ENCODE measurements around the gene PGR.

The PGR gene

DNA sequence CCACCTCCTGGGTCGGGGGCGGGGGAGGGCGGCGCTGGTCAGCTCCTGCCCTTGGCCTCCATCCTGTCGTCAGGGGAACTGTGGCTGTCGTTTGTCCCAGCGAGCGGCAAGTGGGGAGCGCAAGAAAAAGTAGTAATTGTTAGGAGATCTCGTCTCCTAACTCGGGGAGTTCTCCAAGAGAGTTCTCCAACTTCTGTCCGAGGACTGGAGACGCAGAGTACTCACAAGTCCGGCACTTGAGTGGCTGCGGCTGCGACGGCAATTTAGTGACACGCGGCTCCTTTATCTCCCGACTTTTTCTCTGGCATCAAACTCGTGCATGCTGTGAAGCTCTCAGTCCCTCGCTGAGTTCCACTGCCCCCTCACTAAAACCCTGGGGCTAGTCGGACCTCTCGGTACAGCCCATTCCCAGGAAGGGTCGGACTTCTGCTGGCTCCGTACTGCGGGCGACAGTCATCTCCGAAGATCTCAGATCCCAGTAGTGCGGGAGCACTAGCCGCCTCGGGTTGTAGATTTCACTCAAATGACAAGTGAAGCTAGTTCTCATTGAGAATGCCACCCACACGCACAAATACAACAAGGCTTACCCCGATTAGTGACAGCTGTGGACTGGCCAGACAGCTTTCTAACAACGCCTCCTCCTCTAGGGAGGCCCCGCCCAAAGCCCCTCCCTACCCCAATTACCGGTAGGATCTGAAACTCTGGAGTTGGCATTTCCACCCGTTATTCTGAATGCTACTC lies at the start of gene PGR:
TSS of gene PGR (minus strand) at position 611 of the 741 bp plus-strand sequence. CDS start 743 bp downstream, outside the sequence.
- DNase-seq (ENCODE audit: low spot score in 2 of 2) (no peak), ATAC-seq (replicated peaks; ENCODE audit: extremely low read depth, poor library complexity, severe bottlenecking) (no peak)
- Mint-ChIP-seq H3K36me3 (ENCODE audit: insufficient read depth) (peaks cover 1% of the 10 kb centered on the region), H3K9me3 (no peaks in the 10 kb centered on the region), H3K27ac (ENCODE audit: low read depth) (no peak within 1 kb of the TSS), H3K27me3 (peaks cover 18% of the 10 kb centered on the region), H3K4me3 (no peak within 1 kb of the TSS), H3K4me1 (no peaks in the 10 kb centered on the region)

DNA sequence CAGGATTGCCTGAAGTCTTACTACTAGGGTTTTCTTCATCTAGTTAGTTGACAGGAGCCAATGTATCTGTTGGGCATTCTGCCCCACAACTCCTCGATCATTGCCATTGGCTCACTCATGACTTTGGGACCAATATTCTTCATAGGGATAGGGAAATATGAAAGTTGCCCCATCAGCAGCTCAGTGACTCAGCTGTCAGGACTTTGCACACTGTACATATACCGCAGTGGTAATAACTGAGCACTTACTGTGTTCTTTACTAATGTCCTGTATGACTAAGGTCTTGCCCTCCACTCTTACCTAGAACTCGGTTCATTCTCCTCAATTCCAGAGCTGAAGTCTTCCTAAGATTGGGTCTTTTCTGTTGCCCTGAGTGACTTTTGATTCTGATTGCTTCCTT lies 46.8 kb upstream of the PGR start:
- no peak overlapping the region for H3K27ac Mint-ChIP-seq (ENCODE audit: low read depth)
- no peaks in the 10 kb centered on the region for H3K4me1 Mint-ChIP-seq
- H3K36me3 Mint-ChIP-seq (ENCODE audit: insufficient read depth): no peaks in the 10 kb centered on the region
- DNase-seq (ENCODE audit: low spot score in 2 of 2): no peak
- no peak for ATAC-seq (replicated peaks; ENCODE audit: extremely low read depth, poor library complexity, severe bottlenecking)
- peaks cover 12% of the 10 kb centered on the region for H3K9me3 Mint-ChIP-seq
- no peak overlapping the region for H3K4me3 Mint-ChIP-seq
- H3K27me3 Mint-ChIP-seq: no peaks in the 10 kb centered on the region

DNA sequence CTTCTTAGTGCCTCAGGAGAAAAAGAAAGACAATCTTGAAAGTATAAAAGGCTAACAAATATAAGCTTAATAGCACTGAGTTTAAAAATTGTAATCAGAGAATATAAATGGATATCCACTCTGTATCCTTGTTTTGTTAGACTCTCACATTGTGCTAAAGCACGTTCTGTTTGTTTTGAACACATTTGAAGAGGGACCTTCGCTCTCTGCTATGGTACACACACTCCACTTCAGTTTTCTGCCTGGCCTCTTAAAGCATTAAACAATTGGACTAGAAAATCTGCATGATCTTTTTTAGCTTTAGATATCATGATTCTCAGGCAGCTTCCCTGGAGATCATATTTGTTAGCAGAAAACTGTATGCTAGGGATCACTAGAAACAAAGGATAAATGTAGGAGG lies 40.3 kb upstream of the PGR start:
- ATAC-seq (replicated peaks; ENCODE audit: extremely low read depth, poor library complexity, severe bottlenecking): no peak
- no peaks in the 10 kb centered on the region for H3K36me3 Mint-ChIP-seq (ENCODE audit: insufficient read depth)
- no peaks in the 10 kb centered on the region for H3K27me3 Mint-ChIP-seq
- no peak for DNase-seq (ENCODE audit: low spot score in 2 of 2)
- no peak overlapping the region for H3K27ac Mint-ChIP-seq (ENCODE audit: low read depth)
- no peak overlapping the region for H3K4me3 Mint-ChIP-seq
- H3K9me3 Mint-ChIP-seq: peaks cover 25% of the 10 kb centered on the region
- no peaks in the 10 kb centered on the region for H3K4me1 Mint-ChIP-seq

DNA sequence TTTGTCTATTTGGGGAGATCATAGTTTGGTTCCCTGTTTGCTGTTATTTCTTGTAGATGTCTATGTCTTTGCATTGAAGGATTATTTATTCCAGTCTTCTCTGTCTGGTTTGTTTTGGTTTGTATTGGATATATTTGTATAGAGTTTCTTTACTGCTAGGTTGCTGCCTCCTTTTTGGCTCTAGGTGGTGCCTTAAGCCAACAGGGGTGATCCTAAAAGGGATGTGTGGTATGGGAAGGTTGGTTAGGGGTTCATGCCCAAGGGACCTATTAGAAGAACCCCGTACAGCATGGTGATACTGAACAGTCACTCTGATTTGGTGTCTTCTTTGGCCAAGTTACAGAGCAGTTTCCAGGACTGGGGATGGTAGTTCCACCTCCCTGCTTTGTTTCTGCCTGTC lies 36.4 kb upstream of the PGR start:
- Mint-ChIP-seq H3K4me3 (no peak overlapping the region), H3K4me1 (no peaks in the 10 kb centered on the region), H3K36me3 (ENCODE audit: insufficient read depth) (no peaks in the 10 kb centered on the region), H3K9me3 (peaks cover 20% of the 10 kb centered on the region), H3K27ac (ENCODE audit: low read depth) (no peak overlapping the region), H3K27me3 (no peaks in the 10 kb centered on the region)
- ATAC-seq (replicated peaks; ENCODE audit: extremely low read depth, poor library complexity, severe bottlenecking) (no peak), DNase-seq (ENCODE audit: low spot score in 2 of 2) (no peak)

DNA sequence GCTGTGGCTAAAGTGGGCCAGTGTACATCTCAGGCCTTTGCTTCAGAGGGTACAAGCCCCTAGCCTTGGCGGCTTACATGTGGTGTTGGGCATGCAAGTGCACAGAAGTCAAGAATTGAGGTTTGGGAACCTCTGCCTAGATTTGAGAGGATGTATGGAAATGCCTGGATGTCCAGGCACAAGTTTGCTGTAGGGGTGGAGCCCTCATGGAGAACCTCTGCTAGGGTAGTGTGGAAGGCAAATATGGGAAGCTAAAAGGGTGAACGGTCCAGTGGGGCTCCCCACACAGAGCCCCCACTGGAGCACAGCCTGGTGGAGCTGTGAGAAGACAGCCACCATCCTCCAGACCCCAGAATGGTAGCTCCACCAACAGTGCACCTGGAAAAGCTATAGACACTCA lies 28.5 kb upstream of the PGR start:
- ATAC-seq (replicated peaks; ENCODE audit: extremely low read depth, poor library complexity, severe bottlenecking): no peak
- peaks cover 35% of the 10 kb centered on the region for H3K9me3 Mint-ChIP-seq

DNA sequence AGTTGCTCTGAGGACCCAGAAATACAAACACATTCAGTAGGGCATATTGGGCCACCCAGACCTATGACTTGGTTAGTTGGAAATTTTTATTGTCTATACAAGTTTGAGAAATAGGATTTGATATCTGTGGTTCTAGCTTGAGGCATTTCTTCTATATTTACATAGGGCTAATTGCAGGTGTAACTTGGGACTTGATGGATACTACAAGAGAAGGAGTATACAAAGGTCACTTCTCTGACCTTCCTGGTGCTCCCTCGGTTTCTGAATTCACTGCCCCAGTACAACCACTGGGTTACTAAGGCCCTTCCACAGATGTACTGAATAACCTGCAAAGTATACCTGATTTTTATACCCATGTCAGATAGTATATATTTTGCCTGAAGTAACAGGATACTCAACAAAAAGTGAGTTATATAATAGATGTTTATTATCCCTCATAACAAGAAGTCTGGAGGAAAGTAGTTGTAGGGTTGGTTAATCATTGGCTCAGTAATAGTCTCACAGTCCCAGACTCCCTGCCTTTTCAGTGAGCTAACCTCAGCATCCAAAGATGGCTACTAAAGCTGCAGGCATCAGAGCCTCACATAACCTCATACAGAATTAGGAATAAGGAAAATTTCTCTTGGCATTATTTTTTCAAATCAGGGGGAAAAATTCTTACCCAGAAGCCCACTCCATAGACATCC lies 8.8 kb upstream of the PGR start:
- no peaks in the 10 kb centered on the region for H3K4me1 Mint-ChIP-seq
- ATAC-seq (replicated peaks; ENCODE audit: extremely low read depth, poor library complexity, severe bottlenecking): no peak
- no peak overlapping the region for H3K4me3 Mint-ChIP-seq
- H3K9me3 Mint-ChIP-seq: no peaks in the 10 kb centered on the region
- no peak for DNase-seq (ENCODE audit: low spot score in 2 of 2)
- H3K27me3 Mint-ChIP-seq: no peaks in the 10 kb centered on the region
- no peaks in the 10 kb centered on the region for H3K36me3 Mint-ChIP-seq (ENCODE audit: insufficient read depth)
- H3K27ac Mint-ChIP-seq (ENCODE audit: low read depth): no peak overlapping the region

More for the DNA sequence above, 28.5 kb upstream of the PGR start:
- Mint-ChIP-seq H3K4me3 (no peak overlapping the region), H3K4me1 (no peaks in the 10 kb centered on the region), H3K27me3 (no peaks in the 10 kb centered on the region), H3K27ac (ENCODE audit: low read depth) (no peak overlapping the region), H3K36me3 (ENCODE audit: insufficient read depth) (no peaks in the 10 kb centered on the region)
- DNase-seq (ENCODE audit: low spot score in 2 of 2): no peak

DNA sequence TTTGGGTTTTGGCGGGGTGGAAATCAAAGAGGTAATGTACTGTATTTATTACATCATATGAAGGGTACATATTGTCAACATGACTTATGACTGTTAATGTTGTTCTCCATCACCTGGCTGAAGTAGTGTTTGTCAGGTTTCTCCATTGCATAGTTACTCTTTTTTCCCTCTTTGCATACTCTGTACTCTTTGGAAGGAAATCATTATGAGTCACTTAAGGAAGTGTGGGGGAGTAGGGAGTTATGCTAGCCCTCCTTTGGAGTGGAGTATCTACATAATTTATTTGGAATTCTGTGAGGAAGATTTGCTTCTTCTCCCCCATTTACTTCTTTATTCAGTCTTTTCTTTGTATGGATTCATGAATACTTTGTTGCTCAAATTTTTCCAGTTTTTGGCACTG lies 3.6 kb upstream of the PGR start:
- H3K27ac Mint-ChIP-seq (ENCODE audit: low read depth): no peak overlapping the region
- H3K4me3 Mint-ChIP-seq: no peak overlapping the region
- no peak for ATAC-seq (replicated peaks; ENCODE audit: extremely low read depth, poor library complexity, severe bottlenecking)
- H3K27me3 Mint-ChIP-seq: peaks cover 9% of the 10 kb centered on the region
- no peak for DNase-seq (ENCODE audit: low spot score in 2 of 2)
- H3K4me1 Mint-ChIP-seq: no peaks in the 10 kb centered on the region
- no peaks in the 10 kb centered on the region for H3K36me3 Mint-ChIP-seq (ENCODE audit: insufficient read depth)
- no peaks in the 10 kb centered on the region for H3K9me3 Mint-ChIP-seq

DNA sequence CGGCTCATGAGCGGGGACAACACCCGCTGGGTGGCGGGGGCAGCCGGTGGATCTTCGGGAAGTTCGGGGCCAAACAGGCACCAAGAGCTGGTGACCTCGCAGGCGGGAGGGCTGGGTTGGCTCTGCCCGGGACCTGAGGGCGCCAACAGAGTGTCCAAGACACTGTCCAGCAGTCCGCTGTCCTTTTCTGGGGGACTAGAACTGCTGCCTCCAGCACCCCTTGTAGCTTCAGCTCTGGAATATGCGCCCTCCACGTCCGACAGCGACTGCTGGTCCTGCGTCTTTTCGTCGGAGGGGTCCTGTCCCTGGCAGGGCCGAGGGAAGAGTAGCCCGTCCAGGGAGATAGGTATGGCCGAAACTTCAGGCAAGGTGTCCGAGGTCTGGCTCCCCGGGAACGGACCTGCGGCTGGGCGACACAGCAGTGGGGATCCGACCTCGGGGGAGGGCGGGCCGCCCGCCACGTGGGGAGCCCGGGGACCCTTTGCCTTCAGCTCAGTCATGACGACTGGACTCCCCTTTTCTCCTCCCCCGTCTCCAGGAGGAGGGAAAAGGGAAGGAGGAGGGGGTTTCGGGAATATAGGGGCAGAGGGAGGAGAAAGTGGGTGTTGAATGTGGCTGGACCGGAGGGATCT lies 926 bp downstream of the PGR start:
- no peaks in the 10 kb centered on the region for H3K4me1 Mint-ChIP-seq

DNA sequence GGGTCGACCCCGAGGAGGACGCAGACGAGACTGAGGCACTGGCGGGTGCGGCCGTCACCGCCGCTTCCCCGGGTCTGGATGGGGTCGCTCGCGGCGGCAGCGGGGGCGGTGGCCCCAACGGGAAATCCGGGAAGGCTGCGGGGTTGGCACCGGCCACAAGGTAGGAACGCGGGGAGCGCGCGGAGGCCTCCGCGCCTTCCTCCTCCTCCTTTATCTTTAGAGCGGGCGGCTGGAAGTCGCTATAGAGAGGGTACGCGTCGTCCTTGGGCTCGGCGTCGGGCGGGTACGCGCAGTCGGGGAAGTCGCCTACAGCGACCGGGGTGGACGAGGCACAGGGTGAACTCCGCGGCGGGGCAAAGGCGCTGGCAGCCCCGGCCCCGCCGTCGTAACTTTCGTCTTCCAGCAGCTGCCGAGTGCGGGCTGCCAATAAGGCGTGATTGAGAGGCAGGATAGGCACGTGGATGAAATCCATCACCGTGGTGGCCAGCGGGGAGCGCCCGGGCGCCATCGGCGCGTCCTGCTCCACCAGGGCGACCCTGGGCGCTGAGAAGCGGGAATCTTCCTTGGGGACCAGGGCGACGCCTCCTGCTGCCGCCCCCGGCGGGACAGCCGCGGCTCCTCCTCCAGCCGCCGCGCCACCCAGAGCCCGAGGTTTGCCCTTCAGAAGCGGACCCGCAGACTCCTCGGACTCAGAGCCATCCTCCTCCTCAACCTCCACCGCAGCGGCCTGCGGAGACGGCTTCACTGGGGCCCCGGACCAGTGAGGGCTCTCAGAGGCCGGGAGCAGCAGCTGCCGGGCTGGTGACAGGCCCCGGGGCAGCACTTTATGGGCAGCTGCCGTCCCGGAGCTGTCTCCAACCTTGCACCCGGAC lies 1.7 kb downstream of the PGR start:
- H3K27ac Mint-ChIP-seq (ENCODE audit: low read depth): no peak overlapping the region
- no peaks in the 10 kb centered on the region for H3K4me1 Mint-ChIP-seq
- H3K4me3 Mint-ChIP-seq: no peak overlapping the region
- ATAC-seq (replicated peaks; ENCODE audit: extremely low read depth, poor library complexity, severe bottlenecking) (no peak), DNase-seq (ENCODE audit: low spot score in 2 of 2) (no peak)
- H3K27me3 Mint-ChIP-seq: peaks cover 18% of the 10 kb centered on the region
- peaks cover 5% of the 10 kb centered on the region for H3K9me3 Mint-ChIP-seq
- H3K36me3 Mint-ChIP-seq (ENCODE audit: insufficient read depth): peaks cover 1% of the 10 kb centered on the region

More for the DNA sequence above, 926 bp downstream of the PGR start:
- no peak for DNase-seq (ENCODE audit: low spot score in 2 of 2)
- Mint-ChIP-seq H3K27ac (ENCODE audit: low read depth) (no peak overlapping the region), H3K4me3 (no peak overlapping the region), H3K9me3 (peaks cover under 1% of the 10 kb centered on the region), H3K27me3 (peaks cover 18% of the 10 kb centered on the region), H3K36me3 (ENCODE audit: insufficient read depth) (peaks cover 1% of the 10 kb centered on the region)
- no peak for ATAC-seq (replicated peaks; ENCODE audit: extremely low read depth, poor library complexity, severe bottlenecking)

DNA sequence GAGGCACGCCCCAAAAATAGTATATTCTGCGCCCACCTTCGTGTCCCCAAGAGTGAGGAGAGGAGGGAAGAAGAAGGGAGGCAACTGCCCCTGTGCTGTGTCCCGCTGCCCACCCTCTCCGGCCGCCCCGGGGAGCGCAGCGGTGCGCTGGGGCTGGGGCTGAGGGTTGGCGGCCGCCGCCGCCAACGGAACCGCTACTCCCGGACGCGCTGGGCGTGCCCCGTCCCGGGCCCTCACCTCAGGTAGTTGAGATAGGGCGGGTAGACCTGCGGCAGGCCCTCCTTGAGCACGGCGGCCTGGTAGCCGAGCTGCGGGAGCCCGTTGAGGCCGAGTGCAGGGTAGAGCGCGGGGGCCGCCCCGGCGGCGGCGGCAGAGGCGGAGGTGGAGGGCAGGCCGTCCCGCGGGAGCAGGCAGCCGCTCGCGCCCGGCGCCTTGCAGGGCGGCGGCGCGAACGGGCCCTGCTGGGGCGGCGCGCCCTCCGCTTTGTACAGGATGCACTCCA lies 2.4 kb downstream of the PGR start:
- ATAC-seq (replicated peaks; ENCODE audit: extremely low read depth, poor library complexity, severe bottlenecking) (no peak), DNase-seq (ENCODE audit: low spot score in 2 of 2) (no peak)
- H3K36me3 Mint-ChIP-seq (ENCODE audit: insufficient read depth): peaks cover 1% of the 10 kb centered on the region
- peaks cover 5% of the 10 kb centered on the region for H3K9me3 Mint-ChIP-seq
- H3K4me3 Mint-ChIP-seq: no peak overlapping the region
- H3K4me1 Mint-ChIP-seq: no peaks in the 10 kb centered on the region
- H3K27me3 Mint-ChIP-seq: peaks cover 18% of the 10 kb centered on the region
- H3K27ac Mint-ChIP-seq (ENCODE audit: low read depth): no peak overlapping the region

DNA sequence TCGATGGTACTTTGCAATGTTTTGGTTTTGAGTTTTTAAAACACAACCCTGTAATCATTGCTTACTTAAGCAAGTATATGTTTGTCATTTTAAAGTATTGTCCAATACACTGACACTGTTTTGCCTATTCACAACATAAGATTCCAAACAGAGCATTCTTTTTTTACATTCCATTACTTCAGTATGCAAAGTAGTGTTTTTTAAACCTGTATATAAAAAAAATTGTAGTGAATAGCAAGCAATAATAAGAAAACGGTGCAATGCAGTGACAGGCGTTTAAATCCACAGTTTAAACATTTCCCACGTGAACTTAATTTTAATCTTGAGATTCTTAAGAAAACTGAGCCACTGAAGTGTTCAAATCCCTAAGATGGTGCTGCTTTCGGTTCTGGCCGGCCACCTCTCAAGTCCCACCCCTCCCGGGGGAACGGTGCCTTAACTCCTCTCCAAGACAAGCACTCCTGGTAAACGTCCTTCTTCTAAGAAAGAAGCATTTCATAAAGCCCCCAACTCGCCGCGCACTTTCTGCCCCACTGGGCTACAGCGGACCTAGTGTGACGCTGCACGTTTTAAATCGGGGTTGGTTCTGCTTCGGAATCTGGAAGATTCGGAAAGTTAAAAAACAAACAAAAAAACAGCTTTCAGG lies 2.9 kb downstream of the PGR start:
- Mint-ChIP-seq H3K9me3 (peaks cover 5% of the 10 kb centered on the region), H3K27me3 (peaks cover 18% of the 10 kb centered on the region), H3K4me1 (no peaks in the 10 kb centered on the region), H3K36me3 (ENCODE audit: insufficient read depth) (peaks cover 1% of the 10 kb centered on the region), H3K4me3 (no peak overlapping the region), H3K27ac (ENCODE audit: low read depth) (no peak overlapping the region)
- no peak for DNase-seq (ENCODE audit: low spot score in 2 of 2)
- no peak for ATAC-seq (replicated peaks; ENCODE audit: extremely low read depth, poor library complexity, severe bottlenecking)

DNA sequence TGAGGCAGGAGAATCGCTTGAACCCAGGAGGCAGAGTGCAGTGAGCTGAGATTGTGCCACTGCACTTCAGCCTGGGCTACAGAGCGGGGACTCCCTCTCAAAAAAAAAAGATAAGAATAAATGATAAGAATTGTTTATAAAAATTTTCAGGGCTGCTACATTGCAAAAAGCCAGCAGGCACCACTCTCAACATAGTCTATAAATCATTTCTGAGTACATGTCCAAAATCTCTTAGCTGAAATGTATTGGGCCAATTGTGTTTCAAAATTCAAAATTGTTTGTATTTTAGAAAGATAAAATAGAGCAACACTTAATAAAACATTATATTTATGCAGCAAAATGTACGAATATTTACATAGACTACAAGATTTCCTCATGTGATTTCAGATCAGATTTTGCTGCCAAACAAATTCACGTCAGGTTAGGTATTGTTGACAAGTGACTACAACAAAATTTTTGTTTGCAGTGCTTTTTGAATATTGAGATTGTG lies 13.9 kb downstream of the PGR start:
- ATAC-seq (replicated peaks; ENCODE audit: extremely low read depth, poor library complexity, severe bottlenecking): no peak
- H3K36me3 Mint-ChIP-seq (ENCODE audit: insufficient read depth): no peaks in the 10 kb centered on the region
- no peaks in the 10 kb centered on the region for H3K27me3 Mint-ChIP-seq
- H3K27ac Mint-ChIP-seq (ENCODE audit: low read depth): no peak overlapping the region
- peaks cover 9% of the 10 kb centered on the region for H3K9me3 Mint-ChIP-seq
- H3K4me1 Mint-ChIP-seq: no peaks in the 10 kb centered on the region
- no peak overlapping the region for H3K4me3 Mint-ChIP-seq
- DNase-seq (ENCODE audit: low spot score in 2 of 2): no peak

Data from central memory CD8-positive, alpha-beta T cell (primary cell).